ENCODE data around the gene ACSF2.

DNA sequence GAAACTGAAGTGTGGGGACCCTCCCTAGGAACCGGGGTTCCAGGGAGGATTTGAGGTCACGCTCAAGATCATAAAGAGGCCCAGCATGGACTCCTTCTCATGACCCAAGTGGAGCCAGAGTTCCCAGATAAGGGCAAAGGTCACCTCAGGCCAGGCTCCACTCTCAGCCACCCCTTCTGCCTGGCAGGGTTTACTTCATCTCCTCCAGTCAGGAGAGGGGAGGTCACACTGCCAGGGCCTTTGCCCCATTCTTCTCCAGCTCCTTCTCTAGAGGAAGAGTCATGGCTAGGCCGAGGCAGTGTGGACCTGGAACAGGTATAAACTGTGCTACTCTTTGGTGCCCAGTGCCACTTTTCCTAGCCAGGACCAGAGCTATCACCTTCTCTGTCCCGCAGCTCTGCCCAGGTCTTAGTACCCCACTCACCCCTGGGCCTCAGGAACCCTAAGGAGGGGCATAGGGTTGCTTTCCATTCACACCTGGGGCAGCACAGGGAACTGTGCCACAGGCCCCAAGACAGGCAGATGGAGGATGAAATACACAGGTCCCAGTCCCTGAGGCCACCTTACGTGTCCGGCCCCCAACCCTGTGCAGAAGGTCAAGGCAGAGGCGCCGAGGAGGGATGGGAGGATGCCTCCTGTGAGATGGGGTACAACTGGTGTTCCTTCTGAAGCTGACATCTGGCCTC lies 879 bp upstream of the ACSF2 start:
- TF ChIP-seq, protein P1, sequence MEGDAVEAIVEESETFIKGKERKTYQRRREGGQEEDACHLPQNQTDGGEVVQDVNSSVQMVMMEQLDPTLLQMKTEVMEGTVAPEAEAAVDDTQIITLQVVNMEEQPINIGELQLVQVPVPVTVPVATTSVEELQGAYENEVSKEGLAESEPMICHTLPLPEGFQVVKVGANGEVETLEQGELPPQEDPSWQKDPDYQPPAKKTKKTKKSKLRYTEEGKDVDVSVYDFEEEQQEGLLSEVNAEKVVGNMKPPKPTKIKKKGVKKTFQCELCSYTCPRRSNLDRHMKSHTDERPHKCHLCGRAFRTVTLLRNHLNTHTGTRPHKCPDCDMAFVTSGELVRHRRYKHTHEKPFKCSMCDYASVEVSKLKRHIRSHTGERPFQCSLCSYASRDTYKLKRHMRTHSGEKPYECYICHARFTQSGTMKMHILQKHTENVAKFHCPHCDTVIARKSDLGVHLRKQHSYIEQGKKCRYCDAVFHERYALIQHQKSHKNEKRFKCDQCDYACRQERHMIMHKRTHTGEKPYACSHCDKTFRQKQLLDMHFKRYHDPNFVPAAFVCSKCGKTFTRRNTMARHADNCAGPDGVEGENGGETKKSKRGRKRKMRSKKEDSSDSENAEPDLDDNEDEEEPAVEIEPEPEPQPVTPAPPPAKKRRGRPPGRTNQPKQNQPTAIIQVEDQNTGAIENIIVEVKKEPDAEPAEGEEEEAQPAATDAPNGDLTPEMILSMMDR (IDR thresholded peaks at IDR 0.05), result no peak
- no peak for TF ChIP-seq EZH2phosphoT487 (IDR thresholded peaks at IDR 0.05)

All from neural progenitor cell (in vitro differentiated cells).